ENCODE data around the gene GPATCH11.

Gene GPATCH11

DNA sequence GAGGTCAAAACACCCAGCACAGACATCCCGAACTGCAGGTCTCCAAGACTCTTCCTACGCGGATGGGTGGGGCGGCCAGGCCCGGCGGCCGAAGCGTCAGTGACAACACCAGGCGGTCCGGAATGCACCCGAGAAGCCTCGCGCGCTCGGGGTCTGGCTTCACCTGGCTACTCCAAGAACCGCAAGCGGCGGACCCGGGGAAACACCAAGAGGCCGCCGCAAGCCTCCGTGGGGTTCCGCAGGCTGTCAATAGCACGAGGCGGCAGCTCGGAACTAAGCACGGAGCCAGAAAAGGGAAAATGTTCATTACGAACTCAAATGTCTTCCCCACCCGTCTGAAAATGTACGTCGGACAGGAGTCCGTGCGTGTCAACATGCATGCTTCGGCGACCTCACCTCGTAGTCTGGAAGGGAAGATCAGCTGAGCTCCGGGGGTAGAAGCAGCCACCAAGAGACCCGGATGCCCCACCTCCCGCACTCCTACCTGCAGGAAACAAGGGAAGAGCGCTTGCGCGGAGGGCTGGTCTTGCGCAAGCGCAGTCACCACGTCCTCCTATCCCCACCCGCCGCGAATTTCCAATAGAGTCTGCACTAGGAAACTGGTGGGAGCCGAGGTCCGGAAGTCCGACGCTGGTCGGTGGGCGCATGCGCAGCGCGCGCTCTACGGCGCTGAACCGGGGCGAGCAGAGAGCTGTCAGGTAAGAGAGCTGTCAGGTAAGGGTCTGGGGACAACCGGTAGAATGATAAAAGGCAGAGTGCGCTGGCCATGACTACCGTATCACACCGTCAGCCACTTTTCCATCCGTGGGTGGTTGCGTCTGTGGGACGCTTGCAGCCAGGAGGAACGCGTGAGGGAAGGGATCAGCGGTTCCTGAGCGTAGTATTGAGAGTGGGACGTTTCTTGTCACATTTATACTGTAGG is at the start of gene GPATCH11, which contains the start of gene HEATR5B:
Gene GPATCH11 (plus strand): TSS at position 646 of the 922 bp plus-strand sequence. CDS start 3,864 bp downstream, outside the sequence.
Gene HEATR5B (minus strand): TSS at position 500 of the 922 bp plus-strand sequence. CDS start 958 bp downstream, outside the sequence.
- peak; percentile 70 for DNase-seq

DNA sequence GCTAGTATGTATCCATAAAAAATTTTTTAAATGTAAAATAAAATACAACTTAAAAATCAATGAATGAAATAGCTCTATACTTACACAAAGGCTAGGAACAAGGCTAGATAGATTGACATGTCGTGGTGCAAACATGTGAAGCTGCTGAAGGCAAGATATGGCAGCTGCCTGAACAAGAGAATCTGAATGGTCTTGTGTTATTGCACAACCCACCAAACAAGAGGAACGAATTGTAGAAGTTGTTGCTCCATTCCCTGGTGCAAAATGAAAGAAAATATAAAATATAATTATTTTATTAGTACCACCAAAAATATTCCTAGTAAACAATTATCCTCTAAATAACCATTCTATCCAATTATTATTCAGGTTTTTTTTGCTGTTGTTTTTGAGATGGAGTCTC is 46.5 kb upstream of the GPATCH11 start:
- DNase-seq, result no peak

DNA sequence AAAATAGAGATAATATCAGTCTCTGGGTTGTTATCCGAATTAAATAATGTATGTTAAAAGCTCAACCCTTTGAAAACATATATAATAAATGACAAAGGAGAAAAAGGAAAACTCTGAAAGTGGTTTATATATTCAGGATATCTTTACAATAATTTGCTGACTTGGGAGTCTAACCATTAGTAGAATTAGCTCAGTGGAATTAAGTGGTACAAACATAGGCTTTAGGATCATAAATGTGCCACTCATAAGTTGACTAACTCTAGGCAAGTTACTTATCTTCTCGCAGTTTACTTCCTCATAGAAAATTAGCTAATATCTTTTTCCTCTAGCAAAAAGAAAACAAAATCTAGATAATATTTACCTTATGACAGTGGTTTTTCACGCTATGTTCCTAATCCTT is 44.7 kb upstream of the GPATCH11 start:
- no peak for DNase-seq

DNA sequence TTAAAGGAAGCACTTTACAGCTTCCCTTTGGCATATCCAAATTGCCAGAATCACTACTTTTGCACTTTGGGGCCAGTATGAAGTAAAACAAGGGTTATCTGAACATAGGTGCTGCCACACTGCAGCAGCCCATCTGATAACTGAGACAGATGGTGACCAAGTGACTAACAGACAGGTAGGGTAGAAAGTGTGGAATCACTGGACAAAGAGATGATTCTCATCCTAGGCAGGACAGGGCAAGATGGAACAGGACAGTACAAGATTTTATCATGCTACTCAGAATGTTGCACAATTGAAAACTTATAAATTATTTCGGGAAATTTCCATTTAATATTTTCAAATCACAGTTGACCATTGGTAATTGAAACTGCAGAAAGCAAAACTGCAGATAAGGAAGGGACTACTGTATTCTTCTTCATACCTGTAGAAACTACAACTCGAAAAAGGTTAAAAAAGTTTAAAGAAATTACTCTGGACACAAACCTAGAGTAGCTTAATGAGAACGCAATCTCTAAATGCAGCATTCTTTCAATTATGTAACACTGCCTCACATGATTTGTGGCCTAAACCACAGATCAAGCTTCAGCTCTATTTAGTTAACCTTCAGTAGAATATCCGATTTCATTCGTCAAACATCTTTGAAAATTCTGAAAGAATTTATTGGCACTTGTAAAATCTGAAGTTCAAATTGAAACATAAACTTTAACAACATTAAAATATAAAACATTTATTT is 31.6 kb upstream of the GPATCH11 start:
- no peak for DNase-seq

DNA sequence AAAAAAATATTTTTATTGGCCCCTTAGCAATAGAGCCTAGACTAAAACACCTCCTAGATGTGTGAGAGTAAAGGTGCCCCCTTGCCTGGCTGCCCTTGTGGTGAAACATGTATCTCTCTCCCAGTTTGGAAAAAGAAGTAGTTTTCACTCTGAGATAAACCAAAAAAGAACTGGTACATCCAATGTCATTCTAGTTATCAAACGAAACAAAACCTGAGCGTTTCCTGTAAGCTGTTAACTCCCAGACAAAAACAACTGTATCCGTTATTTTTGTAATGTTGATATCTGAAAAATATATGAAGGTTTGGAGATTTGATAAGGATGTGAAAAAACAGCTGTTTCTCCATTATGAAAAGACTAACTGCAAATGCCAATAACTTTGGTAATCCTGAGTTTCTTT is 24.5 kb upstream of the GPATCH11 start:
- DNase-seq, result no peak

DNA sequence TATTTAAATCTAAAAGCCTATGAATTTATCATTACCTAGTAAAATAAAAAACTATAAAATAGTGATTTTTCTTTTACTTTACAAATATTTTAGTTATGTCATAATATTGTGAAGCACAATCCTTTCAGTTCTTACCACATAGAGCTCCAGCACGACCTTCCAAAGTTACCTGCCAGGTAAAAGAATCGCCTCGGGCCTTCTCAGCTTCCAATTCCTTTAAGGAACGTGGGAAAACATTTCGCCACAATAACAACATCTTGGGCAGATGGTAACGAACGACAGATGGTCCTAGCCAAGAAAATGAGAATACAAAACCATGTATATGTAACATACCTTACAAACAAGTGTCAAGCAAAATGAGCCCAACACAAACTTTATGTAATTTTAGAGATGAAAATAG is 23.9 kb upstream of the GPATCH11 start:
- DNase-seq, result no peak

DNA sequence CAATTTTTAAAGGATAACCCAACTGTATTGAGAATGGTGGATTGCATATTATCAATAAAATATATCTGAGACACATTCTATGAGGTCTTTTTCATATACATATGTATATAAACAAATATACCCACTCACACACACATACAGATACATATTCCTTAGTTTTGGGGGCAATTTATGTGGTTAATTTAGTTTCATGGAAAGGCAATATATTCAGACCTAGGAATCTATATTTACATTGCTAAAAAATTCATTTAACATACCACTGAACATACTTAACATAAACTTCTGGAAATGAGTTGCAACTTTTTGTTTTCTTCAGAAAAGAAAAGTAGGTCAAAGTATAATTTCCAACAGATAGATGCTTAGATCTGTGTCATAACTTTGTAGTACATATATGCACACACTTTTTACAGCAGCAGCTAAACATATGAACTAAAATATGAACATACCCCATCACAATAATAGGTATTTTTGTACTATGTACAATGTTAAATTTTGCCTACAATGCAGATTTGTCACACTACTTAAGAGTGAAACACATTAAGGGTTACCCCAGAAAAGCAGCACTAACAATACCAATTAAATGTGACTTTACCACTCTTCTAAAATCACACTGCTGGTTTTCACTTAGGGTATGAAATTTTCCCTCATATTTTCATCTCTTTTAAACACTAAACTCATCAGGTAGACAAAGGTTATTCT is 23.2 kb upstream of the GPATCH11 start:
- DNase-seq, result no peak

DNA sequence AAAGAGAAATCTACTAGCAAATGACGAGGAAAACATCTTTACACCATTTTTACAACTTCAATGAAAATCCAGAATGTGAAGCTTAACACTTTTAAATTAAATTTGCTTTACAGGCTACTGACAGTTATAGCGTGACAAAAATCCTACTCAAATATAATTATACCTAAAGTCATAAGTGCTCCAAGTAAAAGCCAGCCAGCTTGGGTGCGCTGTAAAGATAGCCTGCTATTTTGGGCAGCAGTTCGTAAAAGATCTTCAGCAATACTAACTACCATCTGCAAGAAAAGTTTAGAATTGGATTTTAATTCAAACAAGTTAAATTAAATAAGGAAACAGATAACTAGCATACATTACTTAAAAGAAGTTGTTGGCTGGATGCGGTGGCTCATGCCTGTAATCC is 22.5 kb upstream of the GPATCH11 start:
- DNase-seq, result no peak

DNA sequence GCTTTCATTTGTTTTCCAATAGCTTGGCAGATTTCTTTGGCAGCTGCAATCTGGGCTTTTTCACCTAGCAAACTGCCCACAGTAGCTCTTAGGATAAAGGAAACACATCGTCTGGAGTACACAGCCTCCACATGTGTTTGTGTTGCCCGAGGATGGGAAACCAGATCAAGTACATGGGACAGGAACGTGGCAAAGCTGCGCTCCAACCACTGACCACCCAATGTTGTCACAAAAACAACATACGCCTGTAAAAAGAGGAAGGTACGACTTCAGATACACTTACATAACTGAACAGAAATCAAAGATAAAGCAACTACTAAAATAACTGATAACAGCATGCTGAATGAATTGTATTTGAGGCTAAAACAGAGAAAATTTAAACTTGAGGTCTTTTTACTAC is 15.6 kb upstream of the GPATCH11 start:
- DNase-seq, result no peak

DNA sequence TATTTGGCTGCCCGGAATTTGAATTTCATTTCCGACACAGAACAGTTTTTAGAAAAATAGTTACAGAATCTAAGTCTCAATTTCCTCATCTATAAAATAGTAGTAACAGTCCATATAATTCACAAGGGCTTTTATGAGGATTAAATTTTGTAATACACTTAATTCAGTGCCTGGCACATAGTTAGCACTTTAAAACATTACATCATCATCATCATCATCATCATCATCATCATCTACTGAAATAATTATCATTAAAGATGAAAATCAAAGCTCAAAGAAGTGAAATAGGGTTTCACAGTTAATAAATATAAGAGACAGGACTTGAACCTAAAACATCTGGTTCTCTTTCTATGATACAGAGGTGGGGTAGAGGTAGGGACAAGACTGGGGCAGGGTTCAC is 13.4 kb upstream of the GPATCH11 start:
- DNase-seq, result no peak

DNA sequence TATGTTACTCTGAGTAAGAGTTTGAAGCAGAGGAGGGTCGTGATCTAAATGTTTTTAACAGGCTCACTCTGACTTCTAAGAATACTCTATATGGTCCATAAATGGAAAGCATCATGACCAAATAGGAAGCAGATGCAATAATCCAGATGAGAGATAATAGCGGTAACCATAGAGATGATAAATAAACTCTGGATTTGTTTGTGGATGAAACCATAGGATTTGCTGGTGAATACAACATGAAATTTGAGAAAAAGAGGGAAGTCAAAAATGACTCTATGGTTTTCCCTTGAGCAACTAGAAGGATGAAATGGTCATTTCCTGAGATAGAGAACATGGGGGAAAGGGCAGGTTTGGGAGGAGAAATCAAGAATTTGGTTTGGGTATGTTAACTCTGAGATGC is 4.1 kb upstream of the GPATCH11 start:
- DNase-seq, result no peak

DNA sequence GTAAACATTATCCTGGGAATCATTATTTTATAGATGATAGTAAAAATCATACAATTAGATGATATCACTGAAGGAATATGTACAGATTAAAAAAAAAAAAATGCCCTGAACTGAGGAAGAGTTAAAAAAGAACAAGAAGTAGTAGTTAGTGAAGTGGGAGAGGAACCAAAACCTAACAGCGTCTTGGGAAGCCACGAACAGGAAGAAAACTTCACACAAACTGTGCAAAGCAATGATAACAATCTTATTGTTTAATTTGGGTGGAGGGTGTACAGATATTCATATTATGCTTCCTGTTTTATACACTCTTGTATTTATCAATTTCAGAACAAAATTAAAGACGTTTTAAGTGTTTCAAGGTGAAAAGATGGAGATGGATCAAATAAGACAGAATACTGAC is 3.6 kb upstream of the GPATCH11 start:
- DNase-seq, result no peak

DNA sequence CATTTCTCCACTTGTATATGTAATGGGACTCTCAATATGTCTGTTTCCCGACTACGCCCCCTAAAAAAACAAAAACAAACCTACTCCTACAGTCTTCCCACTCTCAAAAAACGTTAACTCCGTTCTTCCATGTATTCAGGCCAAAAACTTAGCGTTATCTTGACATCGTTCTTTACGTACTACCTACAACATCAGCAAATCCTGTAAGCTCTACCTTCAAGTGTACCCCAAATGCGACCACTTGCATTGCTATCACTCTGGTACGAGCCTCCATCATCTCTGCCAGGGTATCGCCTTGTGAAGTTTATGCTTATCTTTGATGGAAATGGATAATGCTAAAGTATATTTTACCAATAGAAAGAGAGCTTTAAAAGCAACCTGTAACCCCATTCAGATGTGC is 479 bp downstream of the GPATCH11 start:
- no peak for DNase-seq

DNA sequence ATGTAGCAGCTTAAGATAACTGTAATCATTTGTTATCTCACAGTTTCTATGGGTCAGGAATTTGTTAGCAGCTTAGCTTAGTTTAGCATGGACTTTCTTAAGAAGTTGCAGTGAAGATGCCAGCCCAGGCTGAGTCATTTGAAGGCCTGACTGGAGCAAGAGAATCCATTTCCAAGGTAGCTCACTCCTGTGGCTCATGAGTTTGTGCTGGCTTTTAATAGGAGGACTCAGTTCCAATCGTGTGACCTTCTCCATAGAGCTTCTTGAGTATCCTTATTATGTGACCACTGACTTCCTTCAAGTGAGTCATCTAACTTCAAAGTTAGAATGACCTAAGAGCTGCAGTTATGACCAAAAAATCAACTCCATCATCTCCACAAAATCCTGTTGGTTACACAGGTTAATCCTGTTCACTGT is 1.4 kb downstream of the GPATCH11 start:
- DNase-seq, result no peak

DNA sequence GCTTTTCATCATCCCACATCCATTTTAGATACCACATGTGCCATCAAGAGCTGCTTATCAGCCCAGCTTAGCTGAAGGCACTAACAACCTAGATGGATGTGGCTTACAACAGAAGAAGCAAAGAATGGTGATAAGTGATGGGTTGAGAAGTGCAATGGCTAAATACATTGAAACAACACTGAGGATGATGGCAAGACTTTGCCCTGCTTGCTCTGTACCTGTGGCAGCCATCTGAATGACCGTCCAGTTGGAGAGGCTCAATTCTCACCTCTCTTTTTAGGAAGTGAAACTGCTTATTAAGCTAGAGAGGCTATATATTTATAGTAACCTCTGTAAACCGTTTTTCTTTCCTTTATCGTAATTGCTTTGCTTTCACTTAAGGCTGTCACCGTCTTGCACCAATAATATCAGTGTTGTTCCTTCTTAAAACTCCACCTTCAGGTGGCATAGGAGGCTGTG is 5.7 kb downstream of the GPATCH11 start:
- DNase-seq, result no peak

DNA sequence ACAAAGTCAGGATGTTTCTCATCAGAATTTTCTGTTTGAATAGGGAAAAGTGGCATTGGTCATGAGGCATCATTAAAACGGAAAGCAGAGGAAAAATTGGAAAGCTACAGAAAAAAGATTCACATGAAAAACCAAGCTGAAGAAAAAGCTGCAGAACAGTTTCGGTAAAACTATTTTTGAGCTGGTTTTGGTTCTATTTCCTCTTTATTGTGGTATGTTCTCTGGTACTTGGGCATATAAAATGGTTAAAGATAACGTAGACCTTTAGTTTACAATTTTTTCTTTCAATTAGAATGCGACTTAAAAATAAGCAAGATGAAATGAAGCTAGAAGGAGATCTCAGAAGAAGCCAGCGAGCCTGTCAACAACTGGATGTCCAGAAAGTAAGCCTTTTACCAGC is 7.6 kb downstream of the GPATCH11 start:
- DNase-seq, result no peak

DNA sequence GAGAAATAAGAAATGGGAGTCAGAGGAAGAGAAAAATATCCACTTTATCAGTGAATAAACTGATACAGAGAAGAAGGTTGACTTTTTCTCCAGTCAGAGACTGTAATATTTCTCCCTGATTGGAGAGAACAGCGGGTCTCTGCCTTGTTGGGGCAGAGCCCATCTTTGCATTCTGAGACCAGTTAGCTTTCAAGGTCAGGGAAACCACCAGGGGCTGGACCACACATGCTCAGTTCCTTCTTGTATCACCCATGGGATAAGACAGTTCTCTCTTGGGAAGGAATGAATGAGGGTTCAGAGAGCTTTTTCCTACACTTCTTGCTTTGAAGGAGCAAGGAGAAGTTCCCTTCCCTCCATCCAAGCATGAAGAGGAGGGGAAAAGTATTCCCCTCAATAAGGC is 12.2 kb downstream of the GPATCH11 start:
- DNase-seq, result no peak

DNA sequence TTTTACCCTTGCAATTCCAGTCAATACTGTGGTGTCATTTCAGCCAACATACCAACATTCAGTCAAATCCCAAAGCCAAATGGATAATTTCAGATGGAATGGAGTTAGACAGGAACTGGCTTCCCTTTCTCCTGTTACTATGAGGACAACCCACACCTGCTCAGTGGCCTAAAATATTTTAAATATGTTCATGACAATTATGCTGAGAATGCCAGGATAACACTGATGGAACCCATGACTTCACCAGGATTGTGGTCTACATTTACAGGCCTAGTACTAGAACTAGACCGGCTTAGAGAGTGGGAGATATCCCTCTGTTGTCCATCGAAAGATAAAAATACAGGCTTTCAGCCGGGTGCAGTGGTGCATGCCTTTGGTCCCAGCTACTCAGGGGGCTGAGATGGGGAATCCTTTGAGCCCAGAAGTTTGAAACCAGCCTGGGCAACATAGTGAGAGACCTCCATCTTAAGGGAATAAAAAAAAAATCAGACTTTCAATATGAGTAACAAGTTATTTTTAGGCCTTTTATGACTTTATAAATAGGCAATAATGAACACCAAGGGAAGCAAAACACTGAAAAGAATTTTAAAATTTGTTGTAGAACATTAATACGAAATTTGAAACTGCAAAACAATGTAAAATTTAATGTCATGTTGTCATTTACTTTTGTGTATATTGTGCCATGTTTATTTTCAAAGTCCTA is 14.2 kb downstream of the GPATCH11 start:
- no peak for DNase-seq

DNA sequence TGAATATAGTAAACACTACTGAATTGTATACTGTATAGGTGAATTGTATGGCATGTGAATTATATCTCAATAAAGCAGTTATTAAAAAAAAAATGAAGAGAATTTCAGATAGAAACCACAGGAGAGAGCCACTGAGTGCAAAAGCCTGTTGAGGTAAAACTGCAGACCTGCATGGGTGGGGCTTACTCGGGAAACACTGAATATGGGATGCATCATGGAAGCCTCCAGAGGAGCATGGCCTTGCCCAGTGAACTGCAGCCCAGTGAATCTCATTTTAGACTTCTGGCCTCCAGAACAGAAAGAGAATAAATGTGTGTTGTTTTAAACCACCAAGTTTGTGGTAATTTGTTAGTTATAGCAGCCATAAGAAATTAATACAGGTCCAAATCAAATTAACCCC is 15.7 kb downstream of the GPATCH11 start:
- DNase-seq, result no peak

DNA sequence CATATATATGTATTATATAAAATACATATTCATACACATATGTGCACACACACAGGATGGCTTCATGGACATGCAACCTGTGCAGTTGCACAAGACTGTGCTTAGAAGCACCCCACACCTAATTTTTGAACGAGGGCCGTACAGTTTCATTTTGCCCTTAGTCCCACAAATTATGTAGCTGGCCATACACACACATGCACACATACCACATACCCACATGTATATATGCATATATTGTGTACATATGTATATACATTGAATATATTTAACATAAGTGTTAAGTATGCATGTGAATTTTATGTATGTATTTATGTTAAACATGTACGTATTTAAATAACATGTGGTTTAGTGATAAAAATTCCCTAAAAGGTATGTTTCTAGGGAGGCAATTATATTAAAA is 18.3 kb downstream of the GPATCH11 start:
- DNase-seq, result no peak

DNA sequence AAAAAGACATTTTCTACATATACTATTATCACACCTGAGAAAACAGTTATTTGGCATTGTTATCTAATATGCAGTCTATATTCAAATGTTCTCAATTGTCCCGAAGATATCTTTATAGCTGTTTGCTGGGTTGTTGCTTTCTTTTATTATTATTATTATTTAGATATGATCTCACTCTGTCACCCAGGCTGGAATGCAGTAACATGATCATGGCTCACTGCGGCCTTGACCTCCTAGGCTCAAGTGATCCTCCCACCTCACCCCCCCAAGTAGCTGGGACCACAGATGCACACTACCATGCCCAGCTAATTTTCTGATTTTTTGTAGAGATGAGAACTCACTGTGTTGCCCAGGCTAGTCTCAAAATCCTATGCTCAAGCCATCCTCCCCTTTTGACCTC is 19.9 kb downstream of the GPATCH11 start:
- no peak for DNase-seq

DNA sequence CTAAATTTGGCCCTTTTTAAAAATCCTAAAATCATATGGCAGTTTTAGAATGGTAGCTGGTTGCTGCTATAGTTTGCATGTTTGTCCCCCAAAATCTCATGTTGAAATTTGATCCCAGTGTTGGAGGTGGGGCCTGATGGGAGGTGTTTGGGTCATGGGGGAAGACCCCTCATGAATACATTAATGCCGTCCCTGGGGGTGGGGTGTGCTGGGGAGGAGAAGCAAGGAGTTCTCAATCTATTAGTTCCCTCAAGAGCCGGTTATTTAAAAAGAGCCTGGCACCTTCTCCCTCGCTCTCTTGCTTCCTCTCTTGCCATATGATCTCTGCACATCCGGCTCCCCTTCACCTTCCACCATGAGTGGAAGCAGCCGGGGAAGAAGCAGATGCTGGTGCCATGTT is 20.8 kb downstream of the GPATCH11 start:
- no peak for DNase-seq

DNA sequence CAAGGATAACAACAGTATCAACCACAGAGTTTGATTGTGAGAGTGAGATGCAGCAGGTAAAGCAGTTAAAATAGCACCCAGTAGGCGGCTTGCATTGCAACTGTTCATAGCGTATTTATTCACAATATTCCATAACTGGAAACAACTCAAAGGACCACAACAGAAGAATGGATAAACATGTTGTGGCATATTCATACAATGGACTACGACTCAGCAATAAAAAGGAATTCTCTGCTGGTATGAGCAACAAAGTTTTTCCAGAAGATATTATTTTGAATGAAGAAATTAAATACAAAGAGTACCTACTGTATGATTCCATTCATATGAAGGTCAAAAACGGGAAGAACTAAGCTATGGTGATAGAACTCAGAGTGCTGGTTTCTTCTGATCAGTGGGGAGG is 25.2 kb downstream of the GPATCH11 start:
- no peak for DNase-seq

All from GOT3 (cell line).